Measurements from ENCODE around the gene FRMD4A.

Gene FRMD4A

DNA sequence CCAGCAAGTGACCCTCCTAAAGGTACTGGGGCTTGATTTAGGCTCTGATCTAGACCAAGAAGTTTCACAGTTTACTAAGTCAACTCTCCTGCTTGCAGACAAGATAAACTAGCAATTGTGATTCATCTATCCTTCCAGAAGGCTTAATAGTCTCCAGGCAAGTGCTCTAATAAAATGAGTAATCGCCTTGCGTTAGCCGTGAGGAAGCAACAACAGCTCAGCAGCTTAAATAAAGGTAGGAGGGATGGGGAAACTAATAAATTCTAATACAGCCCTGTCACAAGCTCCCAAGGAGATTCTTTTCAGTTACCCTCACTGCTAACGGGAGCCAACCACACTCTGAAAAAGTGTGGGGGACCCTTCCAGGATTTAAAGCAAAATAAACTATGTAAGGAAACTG lies 48.4 kb downstream of the FRMD4A start:
- peaks cover 0 to 3% of the 10 kb centered on the region in 2 donors for H3K9me3 Mint-ChIP-seq
- DNase-seq (no peak), ATAC-seq (no peak)
- no peak overlapping the region for H3K4me3 Mint-ChIP-seq
- peaks cover 33% of the 10 kb centered on the region for H3K27me3 Mint-ChIP-seq
- H3K4me1 Mint-ChIP-seq = no peaks in the 10 kb centered on the region
- H3K27ac Mint-ChIP-seq = no peak overlapping the region

DNA sequence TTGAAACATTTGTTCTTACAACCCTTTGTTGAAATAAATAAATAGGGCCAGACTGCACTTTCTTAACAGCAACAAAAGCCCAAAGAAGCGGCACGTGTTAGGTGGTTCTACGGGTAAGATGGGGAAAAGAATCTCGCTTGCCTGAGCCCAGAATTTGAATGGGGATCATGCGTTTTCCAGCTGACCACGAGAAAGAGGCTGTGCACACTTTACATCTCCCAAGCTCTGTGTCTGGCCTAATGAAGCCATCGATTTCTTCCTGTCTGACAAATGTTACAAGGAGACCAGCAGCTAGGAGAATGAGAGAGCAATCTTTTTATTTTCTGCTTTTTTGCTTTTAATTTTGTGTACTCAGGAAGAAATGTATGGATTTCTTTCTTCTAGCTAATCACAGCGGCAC lies 52.2 kb downstream of the FRMD4A start:
- Mint-ChIP-seq H3K27me3 (peaks cover 28% of the 10 kb centered on the region), H3K4me1 (no peaks in the 10 kb centered on the region), H3K4me3 (no peak overlapping the region), H3K9me3 (no peaks in the 10 kb centered on the region), H3K27ac (no peak overlapping the region)
- no peak for DNase-seq
- no peak for ATAC-seq

DNA sequence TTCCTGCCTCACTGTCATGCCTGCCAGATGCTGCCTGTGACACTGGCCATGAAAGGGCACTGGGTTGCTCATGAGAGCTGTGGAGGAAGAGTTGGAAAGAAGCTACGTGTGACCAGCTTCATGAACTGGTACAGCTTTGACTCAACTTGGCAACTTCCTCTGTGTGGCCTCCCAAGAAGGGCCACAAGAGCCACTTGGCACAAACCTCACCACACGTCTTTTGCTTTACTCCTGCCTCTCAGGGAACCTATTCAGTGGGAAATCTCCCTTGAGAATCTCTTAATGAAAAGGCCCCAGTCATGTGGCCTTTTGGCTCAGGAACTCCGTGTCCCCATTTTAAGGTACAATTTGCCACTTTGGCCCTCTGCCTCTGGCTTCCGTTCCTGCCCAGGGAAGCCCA lies 54.5 kb downstream of the FRMD4A start:
- DNase-seq (no peak), ATAC-seq (no peak)
- Mint-ChIP-seq H3K27ac (no peak overlapping the region), H3K4me3 (no peak overlapping the region), H3K4me1 (no peaks in the 10 kb centered on the region), H3K27me3 (peaks cover 21% of the 10 kb centered on the region), H3K9me3 (no peaks in the 10 kb centered on the region)

DNA sequence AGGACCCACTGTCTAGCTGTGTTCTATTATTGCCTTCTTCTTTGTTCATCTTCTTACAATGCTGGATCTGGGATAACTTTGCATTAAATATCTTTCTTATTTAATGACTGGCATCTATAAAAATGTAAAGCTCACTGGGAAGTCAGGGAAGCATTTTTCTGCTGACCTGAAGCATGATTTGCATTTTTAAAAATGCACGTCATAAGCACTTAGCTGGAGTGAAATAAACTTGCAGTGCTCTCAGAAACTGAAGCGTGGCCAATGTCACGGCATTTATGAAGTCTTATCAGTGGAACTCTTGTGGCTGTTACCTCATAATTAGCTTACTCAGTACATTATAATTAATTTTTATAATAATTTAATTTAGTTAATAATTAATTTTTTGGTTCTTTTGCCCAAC lies 59.1 kb downstream of the FRMD4A start:
- peaks cover 8% of the 10 kb centered on the region for H3K27me3 Mint-ChIP-seq
- DNase-seq (no peak), ATAC-seq (no peak)
- no peak overlapping the region for H3K4me3 Mint-ChIP-seq
- no peaks in the 10 kb centered on the region for H3K4me1 Mint-ChIP-seq
- no peak overlapping the region for H3K27ac Mint-ChIP-seq
- H3K9me3 Mint-ChIP-seq = no peaks in the 10 kb centered on the region

DNA sequence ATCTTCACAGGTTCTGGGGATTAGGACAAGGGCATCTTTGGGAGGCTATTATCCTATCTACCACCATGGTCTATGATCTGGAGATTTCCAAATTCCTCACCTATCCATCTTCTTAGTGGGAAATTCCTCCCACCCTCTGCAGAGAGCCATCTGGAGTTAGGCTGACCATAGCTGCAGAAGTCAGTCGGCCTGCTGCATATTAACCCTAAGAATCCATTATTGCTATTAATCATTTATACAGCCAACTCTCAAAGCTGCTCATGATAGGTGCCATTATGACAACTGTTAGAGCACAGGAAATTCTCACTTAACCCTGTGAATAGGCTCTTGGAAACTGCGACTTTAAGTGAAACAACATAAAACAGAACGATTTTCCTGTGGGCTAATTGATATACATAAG lies 60.4 kb downstream of the FRMD4A start:
- H3K27me3 Mint-ChIP-seq = peaks cover 8% of the 10 kb centered on the region
- H3K4me3 Mint-ChIP-seq = no peak overlapping the region
- H3K27ac Mint-ChIP-seq = no peak overlapping the region
- DNase-seq (no peak), ATAC-seq (no peak)
- no peaks in the 10 kb centered on the region for H3K4me1 Mint-ChIP-seq
- no peaks in the 10 kb centered on the region for H3K9me3 Mint-ChIP-seq

DNA sequence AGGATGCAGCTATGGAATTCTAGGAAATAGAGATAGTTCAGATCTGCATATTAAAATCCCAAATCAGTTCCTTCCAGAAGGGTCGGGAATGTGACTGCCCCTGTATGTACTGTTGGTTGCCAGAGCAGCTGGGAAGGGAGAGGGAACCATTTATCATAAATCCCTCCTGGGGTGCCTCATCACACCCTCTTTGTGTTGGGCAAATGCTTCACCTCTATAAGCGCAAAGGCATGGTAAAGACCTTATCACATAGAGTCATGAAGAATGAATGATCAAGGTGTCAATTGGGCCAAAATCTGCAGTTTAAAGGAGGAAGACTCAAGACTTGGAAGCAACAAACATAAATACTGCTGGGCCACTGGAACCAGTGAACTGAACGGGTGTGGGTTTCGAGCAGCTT lies 65.0 kb downstream of the FRMD4A start:
- Mint-ChIP-seq H3K4me3 (no peak overlapping the region), H3K4me1 (no peaks in the 10 kb centered on the region), H3K27me3 (peaks cover 18% of the 10 kb centered on the region), H3K27ac (no peak overlapping the region), H3K9me3 (no peaks in the 10 kb centered on the region)
- ATAC-seq (no peak), DNase-seq (no peak)

DNA sequence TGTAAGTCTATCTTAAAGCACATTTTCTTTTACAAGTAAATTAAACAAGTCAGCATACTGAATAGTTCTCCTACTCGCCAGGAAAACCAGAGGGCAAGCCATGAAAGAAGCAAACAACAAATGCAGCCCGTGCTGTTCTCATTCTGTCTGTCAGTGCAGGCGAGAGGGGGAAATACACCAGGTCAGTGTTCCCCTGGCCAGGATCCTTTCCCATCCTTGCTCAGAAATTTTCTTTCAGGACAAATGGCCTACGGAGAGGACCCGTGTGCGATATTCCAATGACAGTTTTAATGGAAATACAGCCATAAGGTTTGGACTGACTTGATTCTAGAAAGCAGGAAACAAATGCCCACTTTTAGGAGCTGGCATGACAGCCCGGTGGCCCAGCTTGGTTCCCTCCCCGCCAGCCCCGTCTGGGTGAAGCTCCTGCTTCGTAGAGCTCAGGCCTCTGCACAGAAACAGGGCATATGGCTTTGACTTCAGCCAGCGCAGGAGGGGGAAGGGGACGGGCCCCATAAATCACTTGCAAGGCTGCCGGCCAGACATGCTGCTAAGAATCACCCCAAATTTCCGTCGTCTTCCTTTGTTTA lies 67.8 kb downstream of the FRMD4A start:
- peaks cover 31% of the 10 kb centered on the region for H3K27me3 Mint-ChIP-seq
- no peak overlapping the region for H3K27ac Mint-ChIP-seq
- H3K4me3 Mint-ChIP-seq = no peak overlapping the region
- no peak for DNase-seq
- H3K9me3 Mint-ChIP-seq = no peaks in the 10 kb centered on the region
- H3K4me1 Mint-ChIP-seq = no peaks in the 10 kb centered on the region
- ATAC-seq = no peak

DNA sequence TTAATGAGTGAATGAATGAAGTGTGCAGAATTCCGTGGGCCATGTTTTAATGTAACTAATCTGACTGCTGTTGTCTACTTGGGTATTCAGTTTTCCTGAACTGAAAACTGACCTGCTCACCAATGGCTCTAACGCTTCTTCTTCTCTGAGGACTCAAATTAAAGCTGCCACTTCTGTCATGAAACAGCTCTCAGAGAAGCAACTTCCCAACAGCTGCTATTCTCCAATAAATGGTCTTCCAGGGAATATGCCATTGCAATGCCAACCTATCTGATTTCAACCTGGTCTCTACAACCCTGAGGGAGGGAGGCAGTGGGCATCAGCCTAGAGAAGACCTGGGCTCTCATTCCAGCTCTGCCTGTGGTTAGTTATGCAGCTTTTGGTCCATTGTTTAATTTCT lies 69.4 kb downstream of the FRMD4A start:
- DNase-seq (no peak), ATAC-seq (no peak)
- Mint-ChIP-seq H3K9me3 (no peaks in the 10 kb centered on the region), H3K27ac (no peak overlapping the region), H3K27me3 (peaks cover 31% of the 10 kb centered on the region), H3K4me1 (no peaks in the 10 kb centered on the region), H3K4me3 (no peak overlapping the region)

DNA sequence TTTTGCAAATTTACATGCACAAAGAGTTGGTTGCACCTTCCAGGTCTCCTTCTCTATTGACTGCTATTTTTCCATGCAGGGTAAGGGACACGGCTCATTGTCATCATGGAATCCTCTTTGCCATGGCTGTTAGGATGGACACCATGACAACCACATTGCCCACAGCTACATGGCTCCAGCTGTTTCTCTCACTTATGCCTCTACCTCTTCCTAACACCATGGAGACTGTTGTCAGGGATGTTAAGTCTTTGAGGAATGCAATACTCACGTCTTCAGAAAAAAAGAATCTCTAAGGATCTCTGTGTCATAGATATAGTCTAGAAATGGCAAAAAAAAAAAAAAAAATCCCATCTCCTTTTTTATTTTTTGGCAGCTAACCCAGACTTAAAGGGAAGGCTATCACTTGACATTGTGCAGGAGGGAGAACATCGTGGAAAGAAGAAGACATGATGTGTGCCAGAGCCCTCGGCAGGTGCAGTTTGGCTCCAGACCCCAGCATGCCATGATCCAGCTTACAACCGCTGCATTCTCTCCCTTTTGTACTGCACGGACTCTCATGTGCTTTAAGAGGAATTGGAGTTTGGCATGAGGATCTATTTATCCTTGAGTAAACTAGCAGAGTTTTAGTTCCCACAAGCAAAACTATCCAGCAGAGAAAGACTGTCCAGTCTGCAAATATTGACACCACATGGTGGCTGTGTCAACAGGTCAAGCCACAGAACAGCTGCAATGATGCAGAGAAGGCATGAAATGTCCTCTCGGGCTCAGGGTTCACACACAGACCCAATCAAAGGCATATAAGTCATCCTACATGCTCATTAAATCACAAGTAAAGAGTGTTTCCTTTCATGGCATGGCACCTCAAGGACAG lies 70.8 kb downstream of the FRMD4A start:
- DNase-seq = no peak
- no peak overlapping the region for H3K27ac Mint-ChIP-seq
- ATAC-seq = no peak
- peaks cover 31% of the 10 kb centered on the region for H3K27me3 Mint-ChIP-seq
- no peak overlapping the region for H3K4me3 Mint-ChIP-seq
- no peaks in the 10 kb centered on the region for H3K4me1 Mint-ChIP-seq
- no peaks in the 10 kb centered on the region for H3K9me3 Mint-ChIP-seq

DNA sequence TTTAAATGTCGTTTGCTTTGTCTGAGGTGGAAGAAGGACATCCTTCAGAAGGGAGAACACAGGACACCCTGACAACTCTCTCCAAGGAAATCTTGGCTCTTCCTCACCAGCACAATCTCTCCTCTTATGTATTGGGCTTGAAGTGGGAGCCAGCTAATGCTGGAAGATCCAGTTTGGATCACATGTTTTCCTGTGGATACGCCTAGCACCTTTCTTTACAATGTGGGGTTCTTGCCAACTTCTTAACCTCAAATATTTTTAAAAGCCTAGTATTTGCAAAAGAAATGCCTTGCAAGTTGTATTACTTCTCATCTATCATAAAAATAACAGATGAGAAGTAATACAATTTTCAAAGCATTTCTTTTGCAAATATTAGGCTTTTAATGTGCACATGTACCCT lies 76.4 kb downstream of the FRMD4A start:
- ATAC-seq (no peak), DNase-seq (no peak)
- Mint-ChIP-seq H3K27ac (no peak overlapping the region), H3K4me1 (no peaks in the 10 kb centered on the region), H3K27me3 (peaks cover 25% of the 10 kb centered on the region), H3K9me3 (peaks cover 0 to 15% of the 10 kb centered on the region in 2 donors), H3K4me3 (no peak overlapping the region)

DNA sequence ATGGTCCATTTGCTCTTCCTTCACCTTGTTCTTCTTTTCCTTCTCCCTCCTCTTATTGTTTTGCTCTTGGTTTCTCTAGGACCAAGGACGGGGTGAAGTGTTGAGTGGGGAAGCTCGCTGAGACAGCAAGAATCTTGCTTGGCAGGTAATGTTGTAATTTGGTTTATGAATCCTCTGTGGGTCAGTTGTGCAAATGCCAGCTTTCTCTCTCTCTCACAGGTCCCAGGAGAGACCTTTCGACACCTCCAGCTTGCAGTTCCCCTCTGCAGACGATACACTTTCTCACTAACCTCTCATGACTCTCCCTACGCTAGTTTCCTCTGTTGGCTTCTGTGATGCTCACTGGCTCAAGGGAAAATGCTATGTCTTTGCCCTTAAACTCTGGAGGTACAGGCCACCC lies 77.0 kb downstream of the FRMD4A start:
- Mint-ChIP-seq H3K9me3 (peaks cover 0 to 15% of the 10 kb centered on the region in 2 donors), H3K27ac (no peak overlapping the region), H3K4me1 (no peaks in the 10 kb centered on the region), H3K4me3 (no peak overlapping the region), H3K27me3 (peaks cover 25% of the 10 kb centered on the region)
- DNase-seq = no peak
- ATAC-seq = no peak

DNA sequence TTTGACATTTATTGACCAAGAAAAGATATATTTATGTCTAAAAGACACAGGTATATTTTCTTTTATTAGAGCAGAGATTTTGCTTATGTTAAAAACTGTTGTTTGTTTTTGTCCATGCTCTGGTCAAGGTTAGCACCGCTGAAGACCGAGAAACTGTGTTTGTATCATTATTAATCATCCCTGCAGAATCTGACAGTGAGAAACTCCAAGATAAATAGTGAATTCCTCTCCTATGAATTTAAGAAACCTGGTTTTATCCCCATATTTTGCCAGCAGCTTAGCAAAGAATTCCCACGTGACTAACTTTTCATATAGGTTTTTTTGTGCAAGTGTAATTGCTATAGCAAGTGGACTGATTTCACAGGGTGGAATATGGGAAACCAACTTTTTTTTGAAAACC lies 77.6 kb downstream of the FRMD4A start:
- no peaks in the 10 kb centered on the region for H3K4me1 Mint-ChIP-seq
- peaks cover 0 to 15% of the 10 kb centered on the region in 2 donors for H3K9me3 Mint-ChIP-seq
- peaks cover 25% of the 10 kb centered on the region for H3K27me3 Mint-ChIP-seq
- ATAC-seq (no peak), DNase-seq (no peak)
- no peak overlapping the region for H3K27ac Mint-ChIP-seq
- H3K4me3 Mint-ChIP-seq = no peak overlapping the region

DNA sequence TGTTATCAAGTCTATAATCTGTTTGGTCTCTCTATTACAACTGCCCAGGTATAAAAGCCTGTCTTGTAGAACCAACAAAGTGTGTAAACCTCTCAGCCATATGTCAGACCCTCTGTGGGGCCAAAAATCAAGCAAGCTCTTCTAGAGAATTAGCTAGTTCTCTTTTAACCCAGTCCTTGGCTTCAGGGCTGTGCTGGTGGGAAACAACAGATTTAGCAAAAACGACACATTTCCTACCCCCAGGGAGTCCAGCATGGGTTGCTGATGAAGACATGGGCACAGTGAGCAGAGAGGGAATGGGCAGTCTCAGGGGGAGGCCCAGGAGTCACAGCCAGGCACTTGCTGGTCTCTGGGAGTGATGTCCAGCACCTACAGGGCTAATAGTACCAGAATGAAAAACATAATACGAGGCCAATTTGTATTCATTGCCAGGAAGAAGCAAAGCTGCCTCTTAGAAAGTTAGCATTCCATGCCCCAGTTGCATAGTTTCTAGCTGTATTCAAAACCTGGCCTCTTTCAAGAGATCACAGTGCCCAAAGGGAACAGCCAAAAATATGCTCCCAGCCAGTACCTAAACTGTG lies 80.1 kb downstream of the FRMD4A start:
- H3K4me1 Mint-ChIP-seq = no peaks in the 10 kb centered on the region
- no peak overlapping the region for H3K27ac Mint-ChIP-seq
- H3K27me3 Mint-ChIP-seq = peaks cover 37% of the 10 kb centered on the region
- DNase-seq (no peak), ATAC-seq (no peak)
- peaks cover 0 to 15% of the 10 kb centered on the region in 2 donors for H3K9me3 Mint-ChIP-seq
- no peak overlapping the region for H3K4me3 Mint-ChIP-seq

DNA sequence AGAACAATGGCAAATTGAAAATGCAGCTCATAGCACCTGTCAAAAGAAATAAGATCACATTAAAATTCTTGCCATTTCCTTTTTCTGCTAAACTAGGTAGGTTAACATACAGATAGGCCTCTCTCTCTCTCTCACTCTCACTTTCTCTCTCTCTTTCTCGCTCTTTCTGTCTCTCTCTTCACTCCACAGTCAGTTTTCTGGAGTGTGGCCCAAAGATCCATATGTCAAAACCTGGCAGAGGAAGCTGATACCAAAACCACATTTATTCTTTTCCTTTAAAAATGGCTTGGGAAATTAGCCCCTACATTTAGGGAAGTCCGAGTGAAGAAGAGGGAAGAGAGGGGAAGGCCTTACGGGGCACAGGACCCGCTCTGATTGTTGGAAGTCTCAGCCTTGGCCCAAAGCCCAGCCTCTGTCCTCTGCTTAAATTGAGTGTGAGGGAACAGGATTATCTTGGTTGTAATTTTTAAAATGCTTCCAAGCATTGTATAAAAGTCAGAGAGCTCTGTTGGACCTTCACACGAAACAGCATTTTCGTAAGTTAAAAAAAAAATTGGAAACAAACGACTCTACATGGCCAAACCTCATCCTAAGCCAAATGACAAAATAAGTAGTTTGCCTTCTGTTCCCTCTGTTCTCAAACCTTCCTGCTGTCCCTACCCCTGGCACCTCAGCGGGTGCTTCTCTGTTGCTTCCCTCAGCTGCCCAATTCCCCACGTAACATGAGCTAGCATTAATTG lies 83.2 kb downstream of the FRMD4A start:
- H3K4me3 Mint-ChIP-seq = no peak overlapping the region
- H3K9me3 Mint-ChIP-seq = peaks cover 0 to 15% of the 10 kb centered on the region in 2 donors
- ATAC-seq = no peak
- no peak overlapping the region for H3K27ac Mint-ChIP-seq
- no peak for DNase-seq
- peaks cover 37% of the 10 kb centered on the region for H3K27me3 Mint-ChIP-seq
- H3K4me1 Mint-ChIP-seq = no peaks in the 10 kb centered on the region

DNA sequence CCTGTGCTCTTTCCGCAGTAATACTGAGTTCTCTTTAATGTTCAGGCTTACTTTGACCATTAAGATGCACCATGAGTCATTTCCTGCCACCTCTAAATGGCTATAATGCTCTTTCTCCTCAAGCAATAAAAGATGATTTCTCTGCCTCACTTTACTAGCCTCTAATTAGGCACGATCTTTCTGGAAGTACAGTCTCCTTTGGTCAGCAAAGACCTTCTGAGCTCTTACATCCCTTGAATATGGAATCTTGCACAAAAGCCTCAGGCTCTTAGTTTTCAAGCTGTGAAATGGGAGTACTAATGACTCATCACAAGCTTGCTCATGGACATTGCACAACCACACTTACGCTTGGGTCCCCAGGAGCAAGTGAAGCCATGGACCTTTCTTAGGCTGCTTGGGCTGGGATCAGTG lies 85.9 kb downstream of the FRMD4A start:
- ATAC-seq = no peak

DNA sequence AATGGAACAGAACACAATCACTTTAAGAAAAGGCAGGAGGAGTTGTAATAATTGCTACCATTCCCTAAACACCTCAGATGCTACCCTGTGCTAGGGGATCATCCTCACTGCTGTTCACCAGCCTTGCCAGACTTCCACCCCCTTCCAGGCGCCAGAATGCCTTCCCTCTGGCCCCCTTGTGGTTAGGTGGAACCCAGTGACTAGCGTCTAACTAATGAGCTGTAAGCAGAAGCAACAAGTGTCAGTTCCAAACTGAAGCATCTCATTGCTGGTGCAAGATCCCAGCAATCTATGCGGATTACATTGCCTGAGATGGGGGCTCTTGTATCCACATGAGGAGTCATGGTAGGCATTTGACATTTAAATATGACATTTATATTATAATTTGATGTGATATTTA lies 86.6 kb downstream of the FRMD4A start:
- peaks cover 46% of the 10 kb centered on the region for H3K27me3 Mint-ChIP-seq
- no peaks in the 10 kb centered on the region for H3K9me3 Mint-ChIP-seq
- DNase-seq = no peak
- peaks cover 4% of the 10 kb centered on the region for H3K4me1 Mint-ChIP-seq
- H3K27ac Mint-ChIP-seq = no peak overlapping the region
- no peak overlapping the region for H3K4me3 Mint-ChIP-seq
- ATAC-seq = no peak

More for the DNA sequence above, 85.9 kb downstream of the FRMD4A start:
- DNase-seq = no peak
- Mint-ChIP-seq H3K27ac (no peak overlapping the region), H3K27me3 (peaks cover 39% of the 10 kb centered on the region), H3K4me3 (no peak overlapping the region), H3K9me3 (no peaks in the 10 kb centered on the region), H3K4me1 (peaks cover 4% of the 10 kb centered on the region)

All from stimulated activated naive CD8-positive, alpha-beta T cell treated with anti-CD3 and anti-CD28 coated beads, Interleukin-15, amount 100 ng/mL, for 72 hours (primary cell).